ENCODE measurements around the gene PGK1.

DNA sequence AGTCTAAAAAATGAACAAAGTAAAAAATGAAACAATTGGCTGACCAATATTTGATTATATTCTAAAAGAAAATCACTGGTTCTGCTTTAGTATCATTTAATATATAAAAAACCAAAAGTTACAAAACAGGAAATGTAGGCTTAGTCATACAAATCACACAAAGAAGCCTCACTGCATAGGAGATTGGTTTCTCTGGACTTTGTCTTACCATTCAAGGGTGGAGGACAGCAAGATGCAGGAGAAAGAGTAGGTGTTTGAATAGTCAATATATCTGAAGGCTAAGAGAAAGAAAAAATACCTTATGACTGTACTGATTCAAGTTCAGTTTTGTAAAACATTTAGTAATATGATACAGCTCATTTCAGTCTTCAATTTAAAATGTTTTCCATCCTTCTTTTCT is 64.0 kb downstream of the PGK1 start:
- TF ChIP-seq, protein P1, sequence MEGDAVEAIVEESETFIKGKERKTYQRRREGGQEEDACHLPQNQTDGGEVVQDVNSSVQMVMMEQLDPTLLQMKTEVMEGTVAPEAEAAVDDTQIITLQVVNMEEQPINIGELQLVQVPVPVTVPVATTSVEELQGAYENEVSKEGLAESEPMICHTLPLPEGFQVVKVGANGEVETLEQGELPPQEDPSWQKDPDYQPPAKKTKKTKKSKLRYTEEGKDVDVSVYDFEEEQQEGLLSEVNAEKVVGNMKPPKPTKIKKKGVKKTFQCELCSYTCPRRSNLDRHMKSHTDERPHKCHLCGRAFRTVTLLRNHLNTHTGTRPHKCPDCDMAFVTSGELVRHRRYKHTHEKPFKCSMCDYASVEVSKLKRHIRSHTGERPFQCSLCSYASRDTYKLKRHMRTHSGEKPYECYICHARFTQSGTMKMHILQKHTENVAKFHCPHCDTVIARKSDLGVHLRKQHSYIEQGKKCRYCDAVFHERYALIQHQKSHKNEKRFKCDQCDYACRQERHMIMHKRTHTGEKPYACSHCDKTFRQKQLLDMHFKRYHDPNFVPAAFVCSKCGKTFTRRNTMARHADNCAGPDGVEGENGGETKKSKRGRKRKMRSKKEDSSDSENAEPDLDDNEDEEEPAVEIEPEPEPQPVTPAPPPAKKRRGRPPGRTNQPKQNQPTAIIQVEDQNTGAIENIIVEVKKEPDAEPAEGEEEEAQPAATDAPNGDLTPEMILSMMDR (IDR thresholded peaks at IDR 0.05; ENCODE audit: insufficient read depth, low read depth, low read length): no peak
- TF ChIP-seq EZH2 (IDR thresholded peaks at IDR 0.05; ENCODE audit: insufficient read depth, low read length): no peak
